Measurements from ENCODE around the gene CTU2.

CTU2 gene

DNA sequence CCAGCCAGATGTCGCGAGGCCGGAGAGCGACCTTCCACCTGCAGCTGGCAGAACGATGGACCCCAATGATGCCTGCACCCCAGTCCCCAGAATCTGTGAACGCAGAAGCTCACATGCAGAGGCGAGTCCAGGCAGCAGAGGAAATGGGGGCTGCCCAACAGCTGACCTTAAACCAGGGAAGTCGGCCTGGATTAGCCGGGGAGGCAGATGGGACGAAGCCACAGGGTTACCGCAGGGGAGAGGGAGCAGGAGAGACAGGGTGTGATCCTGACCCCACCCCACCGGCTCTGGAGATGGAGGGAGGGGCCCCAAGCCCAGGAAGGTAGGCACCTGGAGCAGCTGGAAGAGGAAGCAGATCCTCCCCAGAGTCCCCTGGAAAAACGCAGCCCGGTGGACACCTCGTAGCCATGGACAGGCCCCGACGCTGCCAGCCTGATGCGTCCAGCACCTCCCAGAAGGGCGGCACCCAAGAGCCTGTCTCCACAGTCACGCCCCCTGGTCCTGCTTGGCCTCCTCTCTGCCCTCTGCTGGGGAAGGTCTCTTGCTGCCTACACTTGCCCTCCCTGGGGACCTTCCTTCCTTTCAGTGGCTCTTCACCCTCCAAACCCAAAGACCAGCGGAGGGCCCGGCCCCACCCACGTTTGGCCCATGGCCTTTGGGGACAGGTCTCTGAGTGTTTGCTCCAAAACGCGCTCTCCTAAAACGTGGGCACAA is 41.4 kb downstream of the CTU2 start:
- no peak for FAIRE-seq

DNA sequence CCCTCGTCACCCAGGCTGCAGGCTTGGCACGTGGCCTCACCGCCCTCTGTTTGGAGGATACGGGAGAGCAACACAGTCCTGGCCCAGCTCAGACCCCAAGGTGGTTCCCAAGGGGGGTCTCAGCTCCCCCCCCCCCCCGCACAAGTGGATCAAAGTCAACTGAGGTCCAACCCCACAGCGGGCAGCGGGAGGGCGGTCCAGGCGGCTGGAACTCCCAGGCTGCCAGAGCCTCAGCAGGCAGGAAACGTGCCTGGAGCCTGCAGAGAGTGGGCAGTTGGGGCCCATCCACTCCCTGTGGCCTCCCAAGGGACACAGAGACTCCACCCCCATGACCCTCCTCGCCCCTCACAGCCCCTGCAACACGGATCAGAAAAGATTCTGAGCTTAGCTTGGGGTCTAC is 42.1 kb downstream of the CTU2 start:
- FAIRE-seq, result no peak

DNA sequence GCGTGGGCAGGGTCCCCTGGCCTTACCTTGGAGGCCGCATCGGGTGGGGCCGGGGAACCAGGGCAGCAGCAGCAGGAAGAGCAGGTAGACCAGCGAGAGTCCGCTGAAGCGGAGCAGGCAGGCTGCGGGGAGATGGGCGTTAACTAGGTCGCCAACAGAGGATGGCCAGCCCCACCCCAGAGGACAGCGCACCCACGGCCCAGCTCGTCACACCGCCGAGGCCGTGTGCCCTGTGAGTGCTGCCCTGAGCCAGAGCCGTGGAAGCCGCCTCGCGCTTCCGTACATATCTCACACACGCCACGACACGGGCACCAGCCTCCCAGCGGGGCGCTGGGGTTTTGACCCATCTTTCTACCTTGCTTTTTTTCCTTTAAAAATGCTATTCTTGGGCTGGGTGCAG is 43.1 kb downstream of the CTU2 start:
- FAIRE-seq, result no peak

DNA sequence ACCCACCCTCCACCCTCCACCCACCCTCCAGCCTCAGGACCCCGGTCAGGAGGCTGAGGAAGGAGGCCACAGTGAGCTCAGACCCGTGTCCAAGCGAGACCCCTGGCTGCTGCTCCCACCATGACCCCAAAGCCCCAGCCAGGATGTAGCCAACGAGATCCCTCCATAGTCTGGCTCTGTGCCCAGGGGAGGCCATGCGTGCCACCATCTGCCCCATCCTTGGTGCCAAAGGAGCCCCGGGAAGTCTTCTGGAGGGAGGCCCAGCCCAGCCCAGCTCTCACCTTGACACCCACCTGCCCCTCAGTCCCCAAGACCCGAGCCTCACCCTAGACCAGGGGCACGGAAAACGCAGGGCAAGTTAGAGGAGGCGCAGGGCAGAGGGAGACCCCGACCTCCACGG is 44.6 kb downstream of the CTU2 start:
- no peak for FAIRE-seq

DNA sequence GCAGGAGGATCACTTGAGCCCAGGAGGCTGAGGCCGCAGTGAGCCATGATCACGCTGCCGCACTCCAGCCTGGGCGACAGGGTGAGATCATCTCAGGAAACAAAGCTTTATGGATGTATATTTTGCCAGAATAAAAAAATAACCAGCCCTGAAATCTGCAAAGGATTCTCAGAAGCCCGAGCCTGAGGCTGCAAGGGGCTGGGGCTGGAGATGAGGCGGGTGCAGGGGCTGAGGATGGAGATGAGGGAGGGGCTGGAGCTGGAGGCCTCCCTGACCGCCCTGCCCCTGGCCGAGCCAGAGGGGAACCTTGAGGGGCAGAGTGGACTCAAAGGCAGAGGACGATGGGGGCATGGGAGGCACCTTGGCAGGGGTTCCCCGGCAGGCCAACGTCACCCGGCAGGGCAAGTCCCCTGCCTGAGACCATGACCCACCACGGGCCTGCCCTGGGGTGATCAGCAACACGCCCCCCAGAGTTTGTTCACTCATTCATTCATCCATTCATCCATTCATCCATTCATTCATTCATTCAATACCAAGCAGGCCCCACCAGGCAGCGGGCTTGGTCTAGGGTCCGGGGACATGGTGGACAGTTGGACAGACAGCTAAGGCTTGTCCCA is 46.2 kb downstream of the CTU2 start:
- FAIRE-seq, result no peak

DNA sequence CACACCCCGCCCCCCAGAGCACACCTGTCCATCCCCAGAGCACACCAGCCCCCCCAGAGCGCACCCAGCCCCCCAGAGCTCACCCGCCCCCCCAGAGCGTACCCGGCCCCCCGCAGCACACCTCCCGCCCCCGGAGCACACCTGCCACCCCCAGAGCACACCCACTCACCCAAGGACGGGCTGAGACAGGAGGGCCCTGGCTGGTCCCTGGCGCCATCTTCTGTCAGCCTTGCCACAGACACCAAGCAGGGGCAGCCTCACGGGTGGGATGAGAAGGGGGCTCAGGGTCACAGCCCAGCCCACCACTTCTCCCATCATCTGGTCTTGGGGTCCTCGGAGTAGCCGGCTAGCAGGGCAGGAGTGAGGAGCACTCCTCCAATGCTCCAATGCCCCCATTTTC is 46.9 kb downstream of the CTU2 start:
- FAIRE-seq, result no peak

DNA sequence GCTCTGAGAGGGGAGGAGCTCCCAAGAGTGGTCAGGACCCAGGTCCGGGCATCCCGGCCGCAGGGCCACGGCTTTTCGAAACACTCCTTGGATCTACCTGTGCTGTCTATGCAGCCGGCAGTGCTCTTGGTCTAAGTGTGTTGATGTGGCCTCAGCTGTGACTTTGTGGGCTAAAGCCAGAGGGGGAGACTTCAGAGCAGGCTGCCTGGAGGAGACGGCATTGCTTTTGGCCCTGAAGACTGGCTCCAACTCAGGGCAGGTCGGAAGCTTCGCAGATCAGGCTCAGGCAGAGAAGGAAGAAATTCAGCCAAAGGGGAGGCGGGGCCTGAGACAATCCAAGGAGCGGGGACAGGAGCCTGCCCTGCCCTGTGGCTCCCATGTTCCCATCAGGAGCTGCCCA is 47.3 kb downstream of the CTU2 start:
- no peak for FAIRE-seq

DNA sequence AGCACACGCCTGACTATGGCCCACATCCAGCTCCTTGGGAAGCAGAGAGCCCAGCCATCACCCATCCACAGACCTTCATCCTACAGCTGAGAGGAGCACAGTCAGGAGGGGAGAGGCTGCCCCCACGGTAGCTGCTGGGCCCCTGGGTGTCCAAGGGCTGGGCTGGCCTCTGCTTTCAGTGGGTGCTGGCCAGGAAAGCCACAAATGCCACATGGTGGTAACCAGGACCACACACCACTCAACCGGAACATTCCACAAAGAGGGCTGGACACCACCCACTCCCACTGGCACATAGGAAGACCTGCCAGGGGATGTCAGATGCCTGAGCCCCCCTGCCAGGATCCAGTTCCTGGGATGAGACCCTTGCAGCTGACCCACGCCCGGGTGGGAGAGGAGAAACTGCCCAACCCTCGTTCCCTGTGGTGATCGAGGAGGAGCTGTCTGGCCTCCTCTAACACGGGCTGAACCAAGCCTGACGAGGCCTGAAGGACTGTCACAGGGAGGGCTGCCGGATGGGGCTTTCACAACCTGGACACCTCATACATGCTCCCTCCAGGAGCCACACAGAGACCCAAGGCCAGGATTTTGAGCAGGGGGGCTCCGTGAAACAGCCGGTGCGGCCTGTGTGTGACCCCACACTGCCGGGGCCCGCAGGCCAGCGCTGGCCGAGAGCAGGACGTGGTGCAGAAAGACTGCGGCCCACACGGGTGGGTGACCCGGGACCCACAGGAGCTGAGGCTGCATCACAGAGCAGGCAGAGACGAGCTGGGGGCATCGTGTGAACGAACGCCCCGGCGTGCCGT is 48.0 kb downstream of the CTU2 start:
- FAIRE-seq, result no peak

DNA sequence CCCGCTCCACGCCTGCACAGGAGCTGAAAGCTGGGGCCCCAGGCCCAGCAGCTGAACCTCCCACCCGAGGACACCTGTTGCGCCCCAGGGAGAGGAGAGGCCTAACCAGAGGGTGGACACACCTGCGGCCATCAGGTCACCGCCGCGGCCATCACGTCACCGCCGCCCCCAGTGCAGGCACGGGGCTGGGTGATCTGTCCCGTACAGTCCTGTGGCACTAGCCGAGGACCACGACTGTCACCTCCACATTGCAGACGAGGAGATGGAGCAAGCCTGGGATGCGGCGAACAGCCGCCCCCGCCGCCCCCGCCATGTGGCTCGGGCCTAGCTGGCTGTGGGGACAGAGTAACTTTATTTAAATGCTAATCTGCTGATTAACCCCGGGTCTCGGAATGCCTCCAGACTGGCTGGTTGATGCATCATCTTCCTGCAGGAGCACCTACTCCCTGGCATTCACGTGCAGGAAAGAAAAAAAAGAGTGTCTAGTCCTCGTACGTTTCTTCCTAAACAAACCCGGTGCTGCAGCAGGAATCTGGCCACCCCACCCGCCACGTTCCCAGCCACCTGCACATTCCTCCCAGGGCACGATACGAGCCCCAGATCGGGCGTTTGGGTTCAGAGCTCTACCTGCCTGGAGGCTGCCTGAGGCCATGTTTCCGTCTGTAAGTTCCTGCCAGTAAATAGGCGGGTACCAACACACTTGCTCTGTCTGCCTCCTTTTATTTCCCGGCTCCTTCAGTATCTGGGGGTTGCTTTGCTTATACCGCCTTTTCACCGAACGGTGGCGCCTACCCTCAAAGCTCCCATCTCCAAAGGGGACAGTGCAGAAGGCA is 48.8 kb downstream of the CTU2 start:
- FAIRE-seq, result no peak

DNA sequence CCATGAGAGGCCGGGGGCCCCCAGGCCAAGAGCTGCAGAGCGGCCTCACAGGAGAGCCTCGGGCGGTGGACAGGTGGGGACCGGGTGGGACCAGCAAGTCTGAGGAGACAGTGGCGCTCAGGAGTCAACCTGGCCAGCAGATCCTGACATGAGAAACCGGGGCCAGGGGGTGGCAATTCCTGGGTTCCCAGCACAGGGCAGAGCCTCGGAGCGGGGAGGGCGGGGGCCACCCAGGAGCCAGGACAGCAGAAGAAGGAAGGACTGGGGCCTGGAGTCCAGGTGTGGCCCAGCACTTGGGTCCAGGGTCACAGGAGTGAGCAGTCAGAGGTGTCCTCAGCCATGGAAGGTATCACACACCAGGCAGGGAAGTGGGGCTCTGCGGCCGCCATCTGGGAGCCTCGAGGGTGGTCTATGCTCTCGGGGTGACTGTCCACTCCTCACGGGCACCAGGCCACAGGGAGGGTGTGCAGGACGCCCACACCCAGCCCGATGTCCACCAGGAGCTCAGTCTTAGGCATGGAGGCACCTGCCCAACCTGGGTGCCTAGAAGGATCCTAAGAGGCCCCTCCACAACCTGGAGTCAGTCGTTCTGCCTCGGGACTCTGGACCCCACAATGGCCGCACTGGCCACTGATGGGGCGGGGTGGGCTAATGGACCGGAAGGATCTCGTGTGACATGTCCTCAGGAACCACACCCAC is 49.6 kb downstream of the CTU2 start:
- FAIRE-seq, result no peak

DNA sequence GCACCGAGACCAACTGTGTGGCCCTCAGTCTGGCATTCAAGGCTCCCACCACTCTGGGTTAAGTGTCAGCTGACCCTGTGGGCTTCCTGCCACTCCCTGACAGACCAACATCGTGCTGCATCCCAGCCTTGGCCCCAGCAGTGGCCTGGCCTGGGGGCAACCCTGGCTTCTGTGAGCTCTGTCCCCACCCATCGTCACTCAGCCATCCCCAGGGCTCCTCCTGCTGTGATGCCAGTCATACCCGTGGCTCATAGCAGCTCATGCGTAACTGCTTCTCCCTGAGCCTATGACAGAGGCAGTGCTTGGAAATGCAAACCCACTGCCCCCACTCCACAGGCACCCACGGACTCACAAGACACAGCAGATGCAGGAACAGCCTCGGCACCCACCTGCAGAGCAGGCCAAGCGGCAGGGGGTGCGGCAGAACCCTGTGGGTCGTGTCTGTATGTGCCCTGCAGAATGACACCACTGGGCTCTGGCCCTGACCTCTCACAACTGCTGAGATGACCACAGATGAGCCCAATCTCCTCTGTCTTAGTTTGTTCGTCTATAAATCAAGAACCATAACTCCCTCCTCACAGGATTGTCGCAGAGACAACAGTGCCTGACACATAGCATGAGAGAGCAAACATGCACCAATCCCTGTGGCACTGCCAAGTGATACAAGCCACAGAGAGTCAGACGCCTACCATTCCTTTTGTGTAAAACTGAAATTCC is 52.1 kb downstream of the CTU2 start:
- no peak for FAIRE-seq

DNA sequence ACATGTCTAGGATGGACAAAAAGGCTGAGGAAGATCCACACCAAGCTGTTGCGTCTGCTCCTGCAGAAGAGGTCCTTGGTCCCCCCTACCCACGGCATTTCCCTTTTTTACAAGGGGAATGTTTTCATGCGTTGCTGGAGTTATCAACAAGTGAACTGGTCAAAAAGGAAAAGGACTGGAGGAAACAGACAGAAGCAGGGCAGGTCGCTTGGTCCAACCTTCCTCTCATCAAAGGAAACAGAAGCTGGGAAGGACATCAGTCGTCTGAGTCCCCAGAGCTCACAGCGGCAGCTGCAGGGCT is 52.6 kb downstream of the CTU2 start:
- FAIRE-seq, result no peak

DNA sequence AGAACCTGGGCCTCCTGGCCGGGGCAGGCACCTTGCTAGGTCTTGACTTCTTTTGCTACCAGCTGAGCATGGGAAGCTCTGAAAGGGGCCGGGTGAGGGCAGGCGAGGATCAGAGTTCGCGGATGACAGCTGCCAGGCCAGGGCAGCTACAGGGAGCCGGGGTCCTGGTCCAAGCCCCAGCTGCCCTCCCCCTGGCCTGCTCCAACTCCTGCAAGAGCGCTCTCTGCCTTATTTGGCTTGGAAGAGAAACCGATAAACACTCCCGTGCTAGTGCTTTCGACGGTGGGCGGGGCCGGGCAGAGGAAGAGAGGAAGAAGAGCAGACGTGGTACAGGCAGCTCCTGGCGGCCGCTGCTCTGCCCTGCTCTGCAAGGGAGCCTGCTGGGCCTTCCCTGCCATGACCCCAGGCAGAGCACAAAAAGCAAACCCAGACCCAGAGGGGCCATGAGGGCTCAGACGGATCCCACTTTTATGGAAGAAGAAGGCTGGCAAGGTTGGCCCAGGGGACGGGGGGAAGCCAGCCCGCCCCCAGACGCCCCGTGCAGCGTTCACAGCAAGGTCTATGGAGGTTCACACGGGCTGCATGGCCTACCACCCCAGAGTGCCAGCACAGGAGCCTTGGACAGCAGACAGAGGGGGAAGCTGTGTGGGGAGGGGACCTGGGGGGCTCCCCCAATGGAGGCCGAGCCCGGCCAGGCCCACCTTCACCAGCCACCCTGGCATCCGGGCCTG is 53.1 kb downstream of the CTU2 start:
- FAIRE-seq, result no peak

DNA sequence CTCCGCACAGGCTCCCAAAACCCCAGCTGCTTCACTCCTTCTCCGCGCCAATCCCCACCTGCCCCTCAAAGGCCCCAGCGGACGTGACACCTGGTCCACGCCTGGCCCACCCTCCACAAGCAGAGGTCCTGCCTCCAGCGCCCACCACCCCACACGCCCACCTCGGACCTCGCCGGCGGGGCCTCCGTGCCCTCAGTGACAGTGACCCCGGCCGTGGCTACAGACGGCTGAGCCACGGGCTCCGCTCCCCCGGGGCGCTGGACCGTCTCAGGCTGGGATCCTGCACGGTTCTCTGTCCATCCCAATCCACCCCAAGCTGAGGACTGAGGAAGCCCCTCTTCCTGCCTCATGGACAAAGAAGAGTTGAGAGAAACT is 53.7 kb downstream of the CTU2 start:
- FAIRE-seq, result no peak

DNA sequence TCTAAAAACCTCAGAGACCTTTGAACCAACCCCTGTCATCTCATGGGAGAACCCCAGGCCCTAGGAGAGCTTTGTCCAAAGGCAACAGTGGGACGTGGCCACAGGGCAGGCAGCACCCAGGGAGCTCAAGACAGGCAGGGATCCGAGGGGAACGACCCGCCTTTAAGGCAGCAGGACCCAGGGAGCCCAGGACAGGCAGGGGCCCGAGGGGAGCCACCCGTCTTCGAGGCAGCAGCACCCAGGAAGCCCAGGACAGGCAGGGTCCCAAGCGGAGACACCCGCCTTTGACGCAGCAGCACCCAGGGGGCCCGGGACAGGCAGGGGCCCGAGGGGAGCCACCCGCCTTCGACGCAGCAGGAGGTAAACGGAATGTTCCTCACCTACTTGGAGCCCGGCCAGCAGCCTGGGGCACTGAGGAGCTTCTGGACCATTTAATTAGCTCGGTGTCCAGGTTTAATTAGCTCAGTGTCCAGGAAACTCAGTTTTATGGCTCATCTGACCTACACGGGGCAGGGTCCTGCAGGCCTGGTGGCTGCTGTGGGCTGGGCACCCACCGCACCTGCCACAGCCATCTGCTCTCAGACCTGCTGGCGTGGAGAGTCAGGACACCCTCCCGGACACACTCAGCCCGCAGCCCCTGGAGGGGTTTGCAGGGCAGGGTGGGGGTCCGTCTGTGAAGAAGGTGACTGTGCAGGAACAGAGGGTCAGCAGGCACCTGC is 54.3 kb downstream of the CTU2 start:
- FAIRE-seq, result no peak

DNA sequence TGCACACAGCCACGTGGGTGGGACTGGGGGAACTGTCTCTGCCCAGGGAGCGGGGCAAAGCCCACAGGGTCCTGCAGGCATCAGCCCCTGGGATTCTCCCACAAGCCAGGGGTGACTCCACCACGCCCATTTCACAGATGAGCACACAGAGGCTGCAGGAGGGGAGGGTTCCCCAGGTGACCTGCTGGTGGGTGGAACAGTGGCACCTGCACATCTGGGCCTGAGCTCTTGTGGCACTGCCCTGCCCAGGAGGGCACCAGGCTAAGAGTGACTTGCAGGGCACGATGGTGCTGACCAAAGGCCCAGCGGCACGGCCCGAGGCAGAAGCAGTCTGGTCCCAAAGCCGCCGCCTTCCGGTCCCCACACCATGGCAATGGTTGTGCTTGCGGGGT is 54.8 kb downstream of the CTU2 start:
- FAIRE-seq, result no peak

DNA sequence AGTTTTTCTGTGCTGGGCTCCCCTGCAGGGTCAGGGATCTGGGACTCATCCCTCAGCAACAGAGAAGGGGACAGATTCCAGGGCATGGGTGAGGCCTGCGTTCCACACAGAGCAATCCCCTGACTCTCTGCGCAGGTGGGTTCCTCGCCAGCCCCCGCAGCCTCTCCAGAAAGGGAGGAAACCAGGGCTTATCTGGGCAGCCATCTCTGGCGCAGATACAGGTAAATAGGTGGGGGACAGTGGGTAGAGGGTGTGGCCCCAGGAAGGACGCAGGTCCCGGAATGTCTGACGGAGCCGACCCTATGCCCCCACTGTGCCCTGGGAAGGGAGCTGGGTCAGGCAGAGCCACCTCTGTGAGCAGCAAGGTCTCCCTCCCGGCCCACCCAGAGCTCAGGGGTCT is 55.5 kb downstream of the CTU2 start:
- no peak for FAIRE-seq

DNA sequence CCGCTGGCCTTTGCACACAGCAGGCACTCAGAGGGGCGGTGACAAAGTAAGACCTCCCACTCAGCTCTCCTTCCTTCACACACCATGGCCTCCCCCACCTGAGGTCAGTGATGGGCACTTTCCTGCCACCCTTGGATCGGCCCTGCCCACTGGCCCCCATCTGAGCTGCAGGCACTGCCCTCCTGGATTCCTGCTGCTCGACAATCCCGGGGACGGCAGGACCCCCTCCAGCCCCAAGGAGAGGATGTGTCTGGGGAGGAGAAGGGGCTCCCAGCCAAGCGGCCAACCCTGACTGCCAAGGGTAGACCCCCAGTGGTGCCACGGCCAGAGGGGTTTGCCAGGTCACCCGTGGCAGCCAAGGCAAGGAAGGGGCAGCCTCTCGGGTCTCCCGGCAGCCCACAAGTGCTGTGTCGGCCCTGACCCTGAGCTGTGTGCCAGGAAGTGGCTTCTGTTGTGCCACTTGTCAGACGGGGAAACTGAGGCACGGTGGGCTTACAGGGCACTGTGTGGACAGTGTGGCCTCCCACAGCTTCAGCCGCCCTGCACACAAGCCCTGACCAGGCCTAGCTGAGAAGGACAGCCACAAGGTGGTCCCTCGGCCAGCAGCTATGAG is 56.1 kb downstream of the CTU2 start:
- no peak for FAIRE-seq

DNA sequence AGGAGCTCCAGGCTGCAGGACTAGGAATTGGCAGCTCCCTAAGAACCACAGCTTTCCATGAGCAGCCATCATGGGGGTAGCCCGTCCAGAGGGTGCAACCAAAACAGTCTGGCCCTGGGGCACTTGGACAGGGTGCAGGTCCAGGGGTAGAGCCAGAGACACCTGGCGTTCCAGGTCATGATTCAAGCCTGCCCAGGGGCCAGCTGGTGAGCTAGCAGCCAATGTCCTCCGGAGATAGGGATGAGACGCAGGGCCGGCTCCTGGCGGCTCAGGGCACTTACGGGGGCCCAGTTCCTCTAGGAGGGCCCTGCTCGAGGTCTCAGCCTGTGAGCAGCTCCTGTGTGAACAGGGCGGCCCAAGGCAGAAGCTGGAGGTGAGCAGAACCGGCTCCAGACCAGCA is 56.6 kb downstream of the CTU2 start:
- no peak for FAIRE-seq

DNA sequence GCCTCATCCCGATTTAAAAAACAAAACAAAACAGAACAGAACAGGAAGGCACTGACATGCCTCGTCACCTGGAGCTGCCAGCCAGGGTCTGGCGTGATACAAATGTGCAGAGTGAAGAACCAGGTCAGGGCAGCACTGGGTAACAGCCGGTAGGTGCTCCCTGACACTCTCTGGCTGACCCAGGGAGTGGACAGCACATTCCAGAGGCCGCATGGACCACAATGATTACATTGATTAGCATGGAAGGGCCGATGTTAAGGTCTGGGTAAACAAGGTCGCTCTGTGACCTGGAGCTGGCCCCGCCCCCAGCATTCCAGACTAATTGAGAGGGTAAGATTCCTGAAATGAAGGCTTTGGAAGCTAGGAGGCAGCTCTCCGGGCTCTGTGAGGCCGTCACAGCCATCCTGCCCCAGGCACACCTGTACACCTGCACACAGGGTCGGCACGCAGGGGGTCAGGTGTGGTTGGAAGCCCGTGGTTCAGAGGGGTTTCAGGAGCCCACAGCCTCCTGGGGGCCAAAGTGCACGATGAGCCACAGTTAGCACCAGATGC is 57.3 kb downstream of the CTU2 start:
- no peak for FAIRE-seq
